Myocyte (in vitro differentiated cells): ENCODE data around the gene SPTLC3. TPM values are rescaled to one million over a fixed set of nuclear protein-coding genes. Genes with fewer than 3 reads are reported as not detected.
A peak's percentile ranks its signal among the peaks of the same experiment; 100 is the strongest.

ENCODE experiments used
- DNase-seq: peaks from one replicate; pipeline ENCODE4 v3.0.0-alpha.2; 2012; ENCODE audit warnings: low read depth
- total RNA-seq: library from RNA; depleted of rRNA; stranded (reverse); fragments of >200 nt; gene quantifications from 2 replicates; pipeline ENCODE4 v1.2.3, GENCODE V29; 2014

SPTLC3 gene
- total RNA-seq, 1 donor from 2014 or later = 9.0 TPM

DNA sequence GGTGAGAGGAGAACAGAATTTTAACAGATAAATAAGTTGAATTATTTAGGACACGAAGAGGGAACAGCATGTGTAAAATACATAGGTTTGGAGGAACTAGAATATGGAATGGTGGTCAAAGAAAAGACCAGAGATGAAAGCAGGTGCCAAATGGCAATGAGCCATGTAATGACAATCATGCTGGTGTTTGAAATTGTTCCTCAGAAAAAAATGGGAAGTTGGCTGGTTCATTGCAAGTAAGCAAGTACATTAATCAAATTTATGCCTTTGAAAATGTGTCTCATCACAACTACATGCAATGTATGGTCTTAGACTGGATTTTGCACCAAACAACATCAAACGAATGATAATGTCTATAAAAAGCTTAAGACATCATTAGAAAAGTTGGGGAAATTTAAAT is 83.3 kb downstream of the SPTLC3 start:
- DNase-seq = no peak

DNA sequence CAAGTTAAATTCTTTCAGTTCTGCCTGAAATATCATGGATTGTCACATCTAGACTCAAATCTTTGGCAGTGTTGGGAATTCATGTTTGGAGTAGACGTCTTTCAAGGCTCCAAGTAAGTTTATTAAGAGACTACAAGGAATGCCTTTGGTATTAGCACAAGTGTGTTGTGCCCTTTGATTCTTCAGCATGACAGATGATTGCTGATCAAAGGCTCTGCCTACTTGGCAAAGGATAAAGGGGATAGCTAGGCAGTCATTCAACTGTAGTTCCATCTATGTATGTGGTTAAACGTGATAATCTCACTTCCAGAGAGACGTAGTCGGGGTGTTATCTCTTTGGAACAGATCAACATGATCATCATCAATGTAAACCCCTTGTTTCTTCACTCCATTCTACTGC is 86.2 kb downstream of the SPTLC3 start:
- no peak for DNase-seq

DNA sequence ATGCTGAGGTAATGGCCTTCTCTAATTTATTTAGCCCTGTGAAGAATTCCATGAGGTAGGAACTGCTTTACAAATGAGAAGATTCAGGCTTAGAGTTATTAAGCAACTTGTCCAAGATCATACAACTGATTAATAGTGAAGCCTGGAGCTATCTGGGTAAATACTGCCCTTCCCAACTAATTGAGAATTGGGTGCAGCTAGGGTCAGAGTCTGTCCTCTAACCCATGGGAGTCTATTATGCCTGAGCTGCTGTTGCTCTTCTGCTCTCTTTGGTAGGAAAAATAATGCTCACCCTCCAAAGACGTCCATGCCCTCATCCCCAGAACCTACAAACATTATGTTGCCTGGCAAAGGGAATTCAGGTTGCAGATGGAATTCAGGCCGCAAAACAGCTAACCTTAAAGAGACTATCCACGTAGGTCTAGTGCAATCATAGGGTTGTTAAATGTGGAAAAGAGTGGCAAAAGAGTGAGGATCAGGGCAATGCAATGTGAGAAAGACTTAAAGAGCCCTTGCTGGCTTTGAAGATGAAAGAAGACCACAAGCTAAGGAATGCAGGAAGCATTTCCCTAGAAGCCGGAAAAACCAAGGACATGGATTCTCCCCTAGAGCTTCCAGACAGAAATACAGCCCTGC is 90.1 kb downstream of the SPTLC3 start:
- no peak for DNase-seq

DNA sequence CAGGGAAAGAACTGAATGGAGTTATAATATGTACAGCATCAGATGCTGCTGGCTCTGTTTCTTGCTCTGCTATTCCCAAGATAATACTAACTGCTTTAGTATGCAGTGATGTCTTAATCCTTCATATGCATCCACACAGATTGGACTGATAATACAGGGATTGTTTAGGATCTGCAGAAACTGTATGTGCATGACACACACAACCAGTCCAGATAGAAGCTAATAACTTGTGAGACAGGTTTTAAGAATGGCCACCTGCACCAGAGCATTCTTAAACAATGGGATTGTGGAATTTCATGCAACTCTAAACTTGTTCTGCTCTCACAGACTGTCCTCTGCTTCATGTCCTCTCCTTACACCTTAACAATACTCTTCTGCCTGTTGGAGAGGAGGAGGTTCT is 90.9 kb downstream of the SPTLC3 start:
- no peak for DNase-seq

GRCh38 chr20:13101276-13101675 is 92.5 kb downstream of the SPTLC3 start:
- peak; percentile 18 for DNase-seq

GRCh38 chr20:13101706-13102105 is 92.9 kb downstream of the SPTLC3 start:
- peak; percentile 21 for DNase-seq

DNA sequence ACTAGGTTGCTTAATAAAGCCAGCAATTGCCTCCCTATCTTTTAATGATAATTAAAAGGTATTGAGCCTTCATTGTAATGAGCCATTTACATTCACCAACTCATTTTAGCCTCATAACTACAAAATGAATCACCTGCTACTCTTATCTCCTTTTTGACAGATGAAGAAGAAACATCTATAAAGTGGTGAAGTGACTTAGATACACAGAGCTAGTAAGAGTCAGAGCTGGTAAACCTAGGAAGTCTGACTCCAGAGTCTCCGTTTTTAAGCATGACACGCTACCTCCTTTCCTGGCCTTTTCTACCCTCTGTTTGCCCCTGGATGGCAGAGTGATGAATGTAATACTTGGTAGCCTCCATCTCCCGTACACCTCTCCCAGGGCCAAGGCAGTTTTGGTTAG is 93.5 kb downstream of the SPTLC3 start:
- no peak for DNase-seq

- no peak for DNase-seq
These were observed 93.9 kb downstream of the SPTLC3 start for GRCh38 chr20:13102694-13103093.

DNA sequence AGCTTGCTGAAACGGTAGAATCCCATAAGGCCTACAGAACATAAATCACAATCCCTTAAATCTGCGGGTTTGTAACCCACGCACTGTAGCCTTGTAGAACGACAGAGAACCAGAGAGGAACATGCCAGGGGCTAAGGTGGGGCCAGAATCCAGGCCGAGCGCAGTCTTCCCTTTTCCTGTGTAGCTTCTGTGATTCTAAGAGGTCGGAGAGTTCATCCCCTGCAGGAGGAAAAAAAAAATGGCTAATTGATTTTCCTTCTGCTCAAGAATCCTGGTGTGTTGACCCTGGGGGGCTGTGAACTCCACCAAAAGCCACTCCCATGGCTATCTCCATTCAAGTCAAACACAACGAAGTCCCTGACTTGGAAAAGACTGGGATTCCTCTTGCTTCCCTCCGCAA is 96.3 kb downstream of the SPTLC3 start:
- no peak for DNase-seq

DNA sequence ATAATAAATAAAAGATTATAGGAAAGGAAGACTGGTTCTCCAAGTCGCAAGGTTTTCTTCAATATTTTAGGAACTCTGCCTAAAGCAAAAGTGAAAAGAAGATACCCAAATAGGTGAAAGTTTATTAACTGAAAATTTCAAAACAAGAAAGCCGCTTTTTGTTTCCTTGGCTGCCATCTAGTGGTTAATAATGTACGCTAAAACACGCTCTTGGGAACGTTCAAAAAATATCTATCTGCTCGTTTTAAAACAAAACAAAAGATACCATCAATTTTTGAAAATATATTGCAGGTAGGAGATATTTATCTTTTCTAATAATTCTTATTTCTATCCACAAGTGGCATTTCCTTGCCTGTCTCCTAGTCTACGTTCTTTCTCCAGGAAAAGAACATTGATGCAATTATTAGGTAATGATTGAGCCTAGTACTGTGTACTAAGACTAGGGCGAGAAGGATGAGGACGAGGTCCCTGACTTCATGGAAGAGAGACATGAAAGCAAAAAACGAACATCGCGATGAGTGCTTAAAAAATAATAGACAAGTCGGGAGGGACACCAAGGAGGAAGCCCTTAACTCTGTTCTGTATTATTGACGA is 97.2 kb downstream of the SPTLC3 start:
- DNase-seq = peak; percentile 56

- DNase-seq = no peak
These were observed 100.9 kb downstream of the SPTLC3 start for GRCh38 chr20:13109658-13110057.

DNA sequence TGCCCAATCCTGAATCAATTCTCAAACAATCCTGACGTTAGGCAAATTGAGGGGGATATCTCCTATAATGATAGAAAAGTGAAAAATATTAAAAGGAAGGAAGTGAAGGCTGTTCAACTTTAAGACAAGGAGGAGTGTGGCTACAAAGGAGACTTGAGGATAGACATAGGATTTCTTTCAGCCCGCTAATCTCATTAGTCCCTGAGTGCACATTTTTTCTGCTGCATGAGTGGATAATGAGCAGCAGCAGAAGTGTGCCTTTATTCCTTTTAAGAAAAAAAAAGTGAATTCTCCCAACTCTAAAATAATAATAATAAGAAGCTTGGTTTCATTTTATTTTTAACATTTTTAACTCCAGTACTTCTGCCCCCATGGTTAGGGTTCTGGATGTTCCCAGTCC is 102.0 kb downstream of the SPTLC3 start:
- DNase-seq = no peak

DNA sequence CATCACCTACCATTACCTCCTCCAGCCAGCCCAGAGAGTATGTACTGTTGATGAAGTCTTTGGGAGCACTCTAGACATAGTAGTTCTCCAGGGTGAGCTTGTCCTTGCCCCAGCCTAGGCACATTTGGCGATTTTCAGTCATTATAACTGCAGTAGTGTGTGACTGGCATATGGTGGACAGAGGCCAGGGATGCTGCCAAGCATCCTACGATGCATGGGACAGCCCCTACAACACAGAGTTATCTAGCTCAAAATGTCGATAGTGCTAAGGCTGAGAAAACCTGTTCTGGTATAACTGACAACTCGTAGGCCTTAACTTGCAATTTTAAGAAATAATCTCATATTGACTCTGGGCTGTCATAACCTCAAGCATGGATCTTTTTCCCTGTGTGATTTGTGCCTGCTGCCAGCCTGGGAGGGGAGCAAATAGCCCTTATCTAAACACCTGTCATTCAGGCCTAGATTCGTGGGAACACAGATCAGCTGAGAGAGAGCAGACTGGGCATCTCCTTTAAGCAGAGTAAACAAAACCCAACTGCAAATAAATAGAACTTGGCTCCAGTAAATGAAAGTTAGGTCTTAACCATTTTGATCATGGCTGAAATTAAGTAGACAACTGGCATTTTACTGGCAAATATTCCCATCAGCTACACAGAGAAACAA is 102.6 kb downstream of the SPTLC3 start:
- DNase-seq = peak; percentile 37

DNA sequence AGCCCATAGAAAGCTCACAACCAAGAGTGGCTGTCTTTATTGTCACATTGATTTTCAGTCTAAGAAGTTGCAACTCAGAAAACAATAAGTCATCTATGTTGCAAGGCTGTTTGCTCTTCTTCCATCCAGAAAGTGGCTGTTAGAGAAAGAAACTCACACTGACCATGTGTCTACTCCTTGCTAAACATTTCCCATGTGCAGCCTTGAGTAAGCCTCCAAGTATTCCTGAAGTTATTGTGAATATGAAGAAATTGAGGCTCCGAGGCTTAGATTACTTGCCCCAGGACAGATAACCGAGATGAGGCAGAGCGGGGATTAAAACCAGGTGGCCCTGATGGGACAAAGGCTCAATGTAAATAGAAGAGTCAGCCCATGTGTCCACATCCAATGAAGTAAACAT is 105.0 kb downstream of the SPTLC3 start:
- no peak for DNase-seq

- DNase-seq = no peak
These were observed 108.4 kb downstream of the SPTLC3 start for GRCh38 chr20:13117200-13117599.

DNA sequence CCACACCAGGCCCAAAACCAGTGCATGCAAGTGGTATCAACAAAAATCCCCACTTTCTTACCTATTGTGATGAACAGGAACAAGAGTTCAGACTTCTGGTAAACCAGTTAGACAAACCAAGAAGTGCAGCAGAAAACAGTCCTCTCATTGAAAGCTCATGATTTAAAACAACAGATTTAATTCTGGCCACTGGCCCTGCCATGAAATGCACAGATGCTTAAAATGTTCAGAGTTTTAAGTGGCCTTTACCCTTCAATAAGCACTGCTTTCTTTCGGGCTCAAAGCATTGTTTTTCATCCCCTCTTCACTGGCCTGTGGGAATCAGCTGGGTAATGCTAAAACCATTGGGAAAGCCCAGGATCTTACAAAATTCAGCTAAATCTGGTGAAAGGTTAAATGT is 109.9 kb downstream of the SPTLC3 start:
- DNase-seq = no peak

DNA sequence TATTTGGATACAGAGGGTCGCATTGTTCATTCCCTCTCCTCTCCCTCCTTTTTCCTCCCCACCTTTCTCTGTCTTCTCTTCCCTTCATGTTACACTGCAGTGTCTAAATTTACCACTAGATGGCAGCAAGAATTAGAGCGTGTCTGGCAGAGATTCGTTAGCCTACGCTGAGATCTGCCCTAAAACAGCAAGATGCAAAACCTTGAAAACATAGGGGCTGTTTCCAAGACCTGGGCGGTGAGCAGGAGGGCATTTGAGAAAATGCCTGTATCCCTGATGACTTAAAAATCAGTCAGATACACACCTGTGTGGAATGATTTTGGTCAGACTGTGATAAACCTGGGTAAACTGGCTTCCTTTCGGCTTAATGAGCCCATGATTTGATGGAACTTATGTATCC is 110.8 kb downstream of the SPTLC3 start:
- DNase-seq = peak; percentile 79

DNA sequence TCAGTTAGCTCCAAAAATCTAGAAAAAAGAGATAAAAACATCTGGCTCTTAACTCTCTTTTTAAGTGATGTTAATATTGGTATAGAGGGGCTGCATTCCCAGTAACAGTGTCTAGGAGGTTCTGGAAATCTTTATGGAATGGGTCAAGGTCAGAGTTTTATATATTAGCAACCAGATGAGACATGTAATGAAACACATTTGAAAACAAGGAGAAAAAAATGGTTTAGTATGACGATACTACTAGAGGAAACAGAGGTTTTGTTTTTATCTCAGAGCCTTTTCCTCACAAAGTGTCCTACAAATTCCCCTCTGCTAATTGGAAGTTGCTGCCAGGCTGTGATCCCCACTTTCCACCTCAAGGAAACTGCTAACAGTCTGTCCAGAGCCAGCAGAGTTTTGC is 111.7 kb downstream of the SPTLC3 start:
- DNase-seq = no peak

- no peak for DNase-seq
These were observed 113.2 kb downstream of the SPTLC3 start for GRCh38 chr20:13121840-13122515.

GRCh38 chr20:13125486-13125885 is 116.7 kb downstream of the SPTLC3 start:
- no peak for DNase-seq

GRCh38 chr20:13128173-13128572 is 119.4 kb downstream of the SPTLC3 start:
- no peak for DNase-seq

DNA sequence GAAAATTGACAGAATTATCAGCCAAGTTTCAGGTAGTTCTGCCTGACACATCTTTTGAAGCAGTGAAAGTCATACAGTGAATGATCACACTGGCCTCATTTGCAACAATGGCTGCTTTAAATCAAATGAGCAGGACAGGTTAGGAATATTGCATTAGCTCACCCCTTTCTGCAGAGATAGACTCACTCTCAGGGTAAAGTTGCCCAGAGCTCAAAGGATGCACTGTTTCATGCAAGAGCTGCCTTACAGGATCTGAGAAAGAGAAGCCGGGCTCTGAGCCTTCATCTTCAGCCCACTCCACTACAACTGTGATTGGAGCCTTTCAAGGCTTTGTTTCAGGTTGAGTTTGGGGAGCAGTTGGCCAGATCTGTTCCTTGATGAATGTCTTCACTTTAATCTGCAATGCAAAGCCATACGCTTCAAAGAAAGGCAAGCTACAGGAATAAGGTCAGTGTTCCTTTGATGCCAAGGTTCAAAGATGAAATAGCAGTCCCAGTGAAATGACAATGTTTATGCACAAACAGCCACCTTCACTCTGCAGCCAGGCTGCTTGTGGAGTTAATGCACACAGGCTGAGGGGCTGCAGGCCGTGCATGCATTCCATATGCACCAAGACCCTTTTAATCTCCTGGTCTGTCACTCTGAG is 121.4 kb downstream of the SPTLC3 start:
- no peak for DNase-seq
